ENCODE data around the gene FBXL17.

- no peak for TF ChIP-seq CTCF (IDR thresholded peaks at IDR 0.05)
- no peak for TF ChIP-seq ZFX (IDR thresholded peaks at IDR 0.05; ENCODE audit: borderline replicate concordance)
These were observed 461.9 kb downstream of the FBXL17 start for GRCh38 chr5:107919969-107920368.

Data from 22Rv1 (cell line).